Stimulated activated CD8-positive, alpha-beta memory T cell treated with anti-CD3 and anti-CD28 coated beads, Interleukin-7, amount 100 ng/mL, for 4 hours (primary cell): ENCODE results near the gene NPEPL1.
A peak's percentile ranks its signal among the peaks of the same experiment; 100 is the strongest.

Source experiments
- DNase-seq, 2 donors: peaks; one replicate each; pipeline ENCODE4 v3.0.0-alpha.2; 2020; ENCODE audit warnings: low read depth in 2 of 2

NPEPL1 gene

GRCh38 chr20:58657986-58658385 is 34.6 kb upstream of the NPEPL1 start:
- no peak for DNase-seq

GRCh38 chr20:58658760-58659159 is 33.8 kb upstream of the NPEPL1 start:
- no peak for DNase-seq

GRCh38 chr20:58659841-58660240 is 32.8 kb upstream of the NPEPL1 start:
- DNase-seq = no peak

- peak in 1 of 2 donors; percentile 21 for DNase-seq
Measured at GRCh38 chr20:58660855-58661597, 31.6 kb upstream of the NPEPL1 start.

DNA sequence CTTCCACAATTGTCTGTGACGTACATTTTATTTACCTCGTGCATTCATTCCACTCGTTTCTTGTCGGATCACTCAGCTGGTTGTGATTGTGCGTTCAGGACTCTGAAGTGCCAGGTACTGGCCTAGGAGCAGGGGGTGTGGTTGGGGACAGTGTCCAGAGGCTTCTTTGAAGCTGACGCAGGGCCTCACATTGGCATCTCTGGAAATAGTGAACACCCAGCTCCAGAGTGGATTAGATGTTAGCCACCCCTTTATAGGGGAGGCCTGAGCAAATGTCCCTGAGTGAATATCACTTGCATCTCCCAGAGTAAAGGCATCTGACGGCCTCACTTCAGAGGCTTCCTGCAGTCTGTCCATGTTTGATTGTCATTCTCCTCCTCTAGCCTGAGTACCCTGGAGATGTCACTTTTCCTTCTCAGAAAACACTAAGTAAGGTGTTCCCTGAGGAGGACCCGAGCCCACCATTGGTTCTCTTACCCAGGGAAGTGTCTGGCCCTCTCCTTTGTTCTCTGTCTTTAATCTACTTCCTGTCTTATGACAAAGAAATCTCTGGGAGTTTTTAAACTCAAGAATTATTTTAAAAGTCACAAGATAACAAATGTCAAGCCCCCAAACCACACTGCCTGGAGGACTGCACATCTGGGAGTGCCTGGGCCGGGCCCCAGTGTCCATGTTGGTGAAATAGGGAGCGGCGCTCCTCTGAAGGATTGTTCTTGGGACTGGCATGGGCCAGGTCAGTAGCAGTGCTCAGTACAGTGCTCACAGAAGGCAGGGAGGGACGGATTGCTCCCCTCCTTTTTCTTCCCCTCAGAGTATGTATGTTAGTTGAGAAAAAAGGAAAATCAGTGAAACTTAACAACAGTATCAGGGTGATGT is 30.8 kb upstream of the NPEPL1 start:
- no peak for DNase-seq

DNA sequence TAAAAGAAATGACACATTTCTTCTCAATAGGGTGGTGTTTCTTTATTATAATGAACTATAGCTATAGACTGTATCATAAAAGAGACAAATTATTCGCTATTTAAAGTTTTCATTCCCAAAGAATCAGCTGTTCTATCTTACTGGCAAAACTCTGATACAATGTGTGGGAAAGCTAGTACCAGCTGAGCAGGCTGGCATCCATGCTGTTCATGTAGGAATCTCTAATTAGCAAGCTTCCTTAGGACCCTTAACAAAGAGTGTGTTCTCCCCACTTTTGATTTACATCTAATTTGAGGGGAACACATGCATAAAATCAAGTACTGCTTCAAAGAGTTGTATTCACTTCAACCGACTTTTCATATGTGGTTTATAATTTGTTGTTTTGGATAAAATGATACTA is 28.3 kb upstream of the NPEPL1 start:
- DNase-seq = no peak

- DNase-seq = no peak
Measured at GRCh38 chr20:58664883-58665282, 27.7 kb upstream of the NPEPL1 start.

DNA sequence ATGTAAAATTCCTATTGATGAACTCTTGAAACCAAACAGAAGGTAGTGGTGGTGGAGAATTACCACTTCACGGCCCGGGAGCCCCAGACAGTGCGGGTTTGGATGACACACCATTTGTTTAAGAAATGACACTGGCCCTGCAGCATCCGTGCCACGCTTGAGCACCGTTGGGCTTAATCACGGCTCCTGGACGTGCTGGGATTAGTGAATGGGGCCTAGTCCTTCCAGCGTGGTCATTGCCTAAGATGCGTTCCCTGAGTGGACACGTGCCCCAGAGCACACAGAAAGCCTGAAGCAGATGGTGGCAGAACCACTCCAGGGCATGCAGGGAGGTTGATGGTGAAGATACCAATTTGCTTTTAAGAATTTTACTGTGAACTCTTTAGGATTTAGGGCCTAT is 27.0 kb upstream of the NPEPL1 start:
- no peak for DNase-seq

DNA sequence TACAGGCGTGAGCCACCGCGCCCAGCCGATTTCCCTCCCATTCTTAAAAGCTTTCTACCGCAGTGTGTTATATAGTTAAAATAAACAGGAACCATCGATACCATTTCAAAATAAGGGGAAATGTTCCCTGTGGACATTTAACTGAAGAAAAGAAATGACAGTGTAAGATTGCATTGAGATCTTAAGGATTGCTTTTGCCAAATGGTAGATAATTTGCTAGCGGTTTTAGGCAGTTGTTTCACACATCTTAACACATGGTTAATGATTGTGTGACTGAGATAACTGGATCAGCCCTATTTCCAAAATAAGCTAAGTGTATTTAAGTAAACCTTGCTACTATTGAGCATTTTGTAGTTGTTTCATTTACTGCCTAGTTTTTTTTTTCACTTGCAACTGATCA is 25.9 kb upstream of the NPEPL1 start:
- no peak for DNase-seq

GRCh38 chr20:58667975-58668374 is 24.6 kb upstream of the NPEPL1 start:
- no peak for DNase-seq

- no peak for DNase-seq
Measured at GRCh38 chr20:58668901-58669286, 23.7 kb upstream of the NPEPL1 start.

DNA sequence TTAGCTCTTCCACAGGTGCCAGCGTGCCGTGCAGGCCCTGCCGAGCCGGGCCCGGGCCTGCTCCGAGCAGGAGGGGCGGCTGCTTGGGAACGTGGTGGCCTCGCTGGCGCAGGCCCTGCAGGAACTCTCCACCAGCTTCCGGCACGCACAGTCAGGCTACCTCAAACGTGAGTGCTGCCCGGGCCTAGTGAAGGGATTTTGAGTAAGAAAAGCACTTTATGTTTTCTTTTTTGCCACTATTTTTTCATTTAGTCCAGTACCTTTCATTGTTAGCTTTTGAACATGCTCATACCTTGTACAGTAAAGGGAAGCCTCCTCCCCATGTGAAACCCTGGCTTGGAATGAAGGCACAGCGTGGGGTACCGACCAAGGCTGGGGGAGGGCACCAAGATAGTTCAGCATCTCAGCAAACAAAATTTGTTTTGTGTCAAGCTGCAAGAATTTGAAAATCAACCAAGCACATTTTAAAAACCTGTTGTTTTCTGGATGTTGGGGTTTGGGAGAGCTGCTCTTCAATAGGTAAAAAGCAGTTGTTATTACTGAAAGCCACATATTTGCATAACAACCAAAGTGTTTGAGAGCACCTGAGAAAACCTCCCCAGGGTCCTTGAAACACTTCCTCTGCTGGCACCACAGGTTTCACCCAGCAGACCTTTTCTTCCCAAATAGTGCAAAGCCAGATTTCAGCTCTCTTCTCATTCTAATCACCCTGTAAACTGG is 23.2 kb upstream of the NPEPL1 start:
- no peak for DNase-seq

- DNase-seq = no peak
Measured at GRCh38 chr20:58670102-58670501, 22.5 kb upstream of the NPEPL1 start.

- no peak for DNase-seq
Measured at GRCh38 chr20:58670659-58671058, 21.9 kb upstream of the NPEPL1 start.

- no peak for DNase-seq
Measured at GRCh38 chr20:58673119-58673518, 19.5 kb upstream of the NPEPL1 start.

- DNase-seq = no peak
Measured at GRCh38 chr20:58675146-58675584, 17.4 kb upstream of the NPEPL1 start.

DNA sequence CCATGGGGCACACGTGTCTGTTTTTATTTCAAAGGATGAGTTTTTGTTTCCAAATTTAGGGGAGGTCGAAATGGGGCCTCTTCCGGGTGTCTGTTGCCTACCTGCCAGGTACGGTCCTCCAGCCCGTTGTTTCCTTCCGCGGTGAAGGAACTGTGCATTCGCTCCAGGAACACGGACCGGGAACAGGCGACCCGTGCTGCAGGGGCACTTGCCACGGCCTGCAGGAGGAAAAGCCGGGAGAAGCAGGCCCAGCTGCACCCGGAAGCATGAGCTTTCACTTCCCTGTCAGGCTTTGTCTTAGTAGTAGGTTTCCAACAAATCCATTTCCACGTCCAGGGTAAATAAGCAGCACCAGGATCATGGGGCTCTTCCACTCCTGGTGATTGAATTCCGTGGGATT is 17.0 kb upstream of the NPEPL1 start:
- no peak for DNase-seq

DNA sequence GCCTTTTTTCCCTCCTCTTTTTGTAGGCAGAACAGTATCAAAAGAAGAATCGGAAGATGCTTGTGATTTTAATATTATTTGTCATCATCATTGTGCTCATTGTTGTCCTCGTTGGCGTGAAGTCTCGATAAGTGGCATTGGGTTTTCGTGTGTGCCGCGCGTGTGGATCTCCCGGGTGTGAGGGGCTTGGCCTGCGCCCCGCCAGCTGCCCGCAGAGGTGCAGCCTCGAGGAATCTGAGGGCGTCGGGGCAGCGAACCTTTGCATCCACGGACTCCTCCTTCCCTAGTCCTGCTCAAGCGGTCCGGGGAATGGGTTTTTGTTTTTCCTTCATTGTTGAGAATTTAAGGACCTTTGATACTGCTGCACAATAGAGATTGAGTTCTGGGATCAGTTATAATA is 16.4 kb upstream of the NPEPL1 start:
- DNase-seq = no peak

- no peak for DNase-seq
Measured at GRCh38 chr20:58677079-58677604, 15.5 kb upstream of the NPEPL1 start.

- DNase-seq = no peak
Measured at GRCh38 chr20:58677808-58678207, 14.8 kb upstream of the NPEPL1 start.

GRCh38 chr20:58678806-58679205 is 13.8 kb upstream of the NPEPL1 start:
- DNase-seq = no peak
